Astrocyte (in vitro differentiated cells and primary cell): ENCODE measurements around the gene TRIM7. TPM values are rescaled to one million over a fixed set of nuclear protein-coding genes. Genes with fewer than 3 reads are reported as not detected.
"Not testable (repeated sequence)": the region's sequence is repeated elsewhere in the genome, so short reads cannot be mapped to it uniquely, and the experiment has no call there.

Source experiments
- DNase-seq: peaks from one replicate; pipeline ENCODE4 v3.0.0-alpha.2; 2010; ENCODE audit warnings: low read depth
- FAIRE-seq: peaks from 2 replicates; lab custom pipeline; 2011; peaks lifted over from hg19 to GRCh38; lab: Jason Lieb, UNC
- H2AFZ ChIP-seq: 2 replicates; pipeline ENCODE4 v1.6.0; 2012; ENCODE audit warnings: low read depth, low read length, inconsistent platforms
- H3K27ac ChIP-seq: 2 replicates; pipeline ENCODE4 v1.5.1; 2011; ENCODE audit warnings: low read depth, low read length, inconsistent platforms
- H3K27me3 ChIP-seq: 2 replicates; pipeline ENCODE4 v1.6.0; 2011; ENCODE audit warnings: low read length, inconsistent platforms; ENCODE audit not compliant: insufficient read depth
- H3K36me3 ChIP-seq: 2 replicates; pipeline ENCODE4 v1.5.1; 2011; ENCODE audit warnings: low read length, inconsistent platforms; ENCODE audit not compliant: insufficient read depth
- H3K4me1 ChIP-seq: 2 replicates; pipeline ENCODE4 v1.5.1; 2011; ENCODE audit warnings: low read length, inconsistent platforms; ENCODE audit not compliant: insufficient read depth
- H3K4me2 ChIP-seq: 2 replicates; pipeline ENCODE4 v1.6.0; 2012; ENCODE audit warnings: low read length, inconsistent platforms
- H3K4me3 ChIP-seq: 2 replicates; pipeline ENCODE4 v1.5.1; 2011; ENCODE audit warnings: low read depth, mild to moderate bottlenecking, low read length, inconsistent platforms; ENCODE audit not compliant: insufficient read depth
- H3K79me2 ChIP-seq: 2 replicates; pipeline ENCODE4 v1.6.0; 2012; ENCODE audit warnings: mild to moderate bottlenecking, low read length, inconsistent platforms; ENCODE audit not compliant: insufficient read depth
- H3K9ac ChIP-seq: 2 replicates; pipeline ENCODE4 v1.6.0; 2012; ENCODE audit warnings: mild to moderate bottlenecking, low read length, inconsistent platforms
- H3K9me3 ChIP-seq: 2 replicates; pipeline ENCODE4 v1.5.1; 2012; ENCODE audit warnings: low read depth, mild to moderate bottlenecking, low read length, inconsistent platforms; ENCODE audit not compliant: insufficient read depth
- H4K20me1 ChIP-seq: 2 replicates; pipeline ENCODE4 v1.6.0; 2012; ENCODE audit warnings: low read length, inconsistent platforms; ENCODE audit not compliant: insufficient read depth
- H3K27ac Mint-ChIP-seq: one replicate; pipeline ENCODE4 v1.8.0; 2021; ENCODE audit warnings: mild to moderate bottlenecking, mixed read lengths; ENCODE audit not compliant: unreplicated experiment
- H3K27me3 Mint-ChIP-seq: one replicate; pipeline ENCODE4 v1.8.0; 2021; ENCODE audit warnings: low read depth, mixed read lengths; ENCODE audit not compliant: unreplicated experiment
- H3K36me3 Mint-ChIP-seq: one replicate; pipeline ENCODE4 v1.8.0; 2021; ENCODE audit warnings: low read depth, mixed read lengths; ENCODE audit not compliant: unreplicated experiment
- H3K4me1 Mint-ChIP-seq: one replicate; pipeline ENCODE4 v1.8.0; 2021; ENCODE audit warnings: low read depth, mixed read lengths; ENCODE audit not compliant: unreplicated experiment
- H3K4me3 Mint-ChIP-seq: one replicate; pipeline ENCODE4 v1.8.0; 2021; ENCODE audit warnings: mild to moderate bottlenecking, moderate library complexity, mixed read lengths; ENCODE audit not compliant: unreplicated experiment
- H3K9me3 Mint-ChIP-seq: one replicate; pipeline ENCODE4 v1.8.0; 2021; ENCODE audit warnings: mild to moderate bottlenecking, mixed read lengths; ENCODE audit not compliant: unreplicated experiment
- CTCF ChIP-seq: IDR thresholded peaks from 2 replicates; pipeline ENCODE4 v1.5.1; 2011; ENCODE audit warnings: low read depth, mild to moderate bottlenecking, inconsistent platforms, low read length, moderate library complexity; ENCODE audit not compliant: insufficient read depth
- EZH2 ChIP-seq: IDR thresholded peaks from 2 replicates; pipeline ENCODE4 v1.6.1; 2012; ENCODE audit warnings: mild to moderate bottlenecking, low read length, inconsistent platforms; ENCODE audit not compliant: insufficient read depth
- total RNA-seq: library from RNA; stranded (reverse); gene quantifications from 2 replicates; pipeline ENCODE4 v1.2.1, GENCODE V29; 2021

TRIM7 gene
- total RNA-seq, 1 donor from 2014 or later = 0.27 TPM

GRCh38 chr5:181181650-181182565 is 23.1 kb downstream of the TRIM7 start:
- no peak overlapping the region for H3K9ac ChIP-seq
- H2AFZ ChIP-seq = peak overlapping the region; percentile 21
- H3K9me3 ChIP-seq = no peaks in the 10 kb centered on the region
- no peaks in the 10 kb centered on the region for H4K20me1 ChIP-seq
- no peaks in the 10 kb centered on the region for H3K36me3 Mint-ChIP-seq
- H3K36me3 ChIP-seq = no peaks in the 10 kb centered on the region
- no peaks in the 10 kb centered on the region for H3K4me1 ChIP-seq
- H3K4me2 ChIP-seq = no peak overlapping the region
- TF ChIP-seq CTCF (peak; percentile 56), EZH2 (no peak)
- no peaks in the 10 kb centered on the region for H3K27me3 Mint-ChIP-seq
- FAIRE-seq = no peak
- no peak overlapping the region for H3K4me3 ChIP-seq
- H3K4me1 Mint-ChIP-seq = peaks cover 2% of the 10 kb centered on the region
- H3K27ac Mint-ChIP-seq = no peak overlapping the region
- H3K79me2 ChIP-seq = no peaks in the 10 kb centered on the region
- peaks cover 3% of the 10 kb centered on the region for H3K27me3 ChIP-seq
- no peak overlapping the region for H3K27ac ChIP-seq
- H3K9me3 Mint-ChIP-seq = no peaks in the 10 kb centered on the region
- H3K4me3 Mint-ChIP-seq = peak overlapping the region; percentile 14
- DNase-seq = peak; percentile 43

- H3K79me2 ChIP-seq, H3K4me2 ChIP-seq, H3K9me3 ChIP-seq, FAIRE-seq, H3K9ac ChIP-seq, H3K9me3 Mint-ChIP-seq, H3K27ac Mint-ChIP-seq, H3K27ac ChIP-seq, H3K4me1 ChIP-seq, H4K20me1 ChIP-seq, H3K4me3 Mint-ChIP-seq, H3K4me3 ChIP-seq, DNase-seq, H3K4me1 Mint-ChIP-seq, H2AFZ ChIP-seq, H3K36me3 Mint-ChIP-seq, H3K36me3 ChIP-seq, H3K27me3 Mint-ChIP-seq: not testable (repeated sequence)
- peaks cover 13% of the 10 kb centered on the region for H3K27me3 ChIP-seq
These were observed 27.4 kb downstream of the TRIM7 start for GRCh38 chr5:181177559-181177958.

- H3K4me1 Mint-ChIP-seq = no peaks in the 10 kb centered on the region
- H3K36me3 ChIP-seq = no peaks in the 10 kb centered on the region
- H3K27ac ChIP-seq = no peak overlapping the region
- H3K9ac ChIP-seq = no peak overlapping the region
- TF ChIP-seq EZH2 (no peak), CTCF (no peak)
- H3K36me3 Mint-ChIP-seq = no peaks in the 10 kb centered on the region
- H3K27me3 ChIP-seq = peaks cover 14% of the 10 kb centered on the region
- H3K4me3 ChIP-seq = no peak overlapping the region
- H3K9me3 Mint-ChIP-seq = no peaks in the 10 kb centered on the region
- no peaks in the 10 kb centered on the region for H3K79me2 ChIP-seq
- peaks cover 14% of the 10 kb centered on the region for H3K27me3 Mint-ChIP-seq
- no peak overlapping the region for H3K27ac Mint-ChIP-seq
- no peak overlapping the region for H2AFZ ChIP-seq
- no peaks in the 10 kb centered on the region for H4K20me1 ChIP-seq
- DNase-seq (no peak), FAIRE-seq (no peak)
- H3K9me3 ChIP-seq = no peaks in the 10 kb centered on the region
- no peaks in the 10 kb centered on the region for H3K4me1 ChIP-seq
- H3K4me2 ChIP-seq = no peak overlapping the region
- no peak overlapping the region for H3K4me3 Mint-ChIP-seq
These were observed 28.6 kb downstream of the TRIM7 start for GRCh38 chr5:181176254-181176952.
